ENCODE results near the gene TBC1D2B. TPM values are rescaled to one million over a fixed set of nuclear protein-coding genes. Genes with fewer than 3 reads are reported as not detected.
A peak's percentile ranks its signal among the peaks of the same experiment; 100 is the strongest.
"Not testable (repeated sequence)": the region's sequence is repeated elsewhere in the genome, so short reads cannot be mapped to it uniquely, and the experiment has no call there.

The TBC1D2B gene
- total RNA-seq, 4 donors from 2014 or later: 31.3 to 58.8 (median 32.7) TPM

- Histone ChIP-seq H3K36me3 (no peaks in the 10 kb centered on the region), H3K9me3 (no peaks in the 10 kb centered on the region), H3K4me1 (peaks cover 5 to 6% (median 5%) of the 10 kb centered on the region in 4 donors), H3K27me3 (no peaks in the 10 kb centered on the region), H3K27ac (replicated peaks in 1 of 4) (no peak overlapping the region), H3K4me3 (no peak overlapping the region)
- DNase-seq (ENCODE audit: extremely low spot score): no peak
- TF ChIP-seq CTCF (IDR thresholded peaks at IDR 0.05): no peak
- TF ChIP-seq POLR2AphosphoS5 (IDR thresholded peaks at IDR 0.05): no peak
- TF ChIP-seq POLR2A (IDR thresholded peaks at IDR 0.05; ENCODE audit: low read depth): no peak
- no peak for TF ChIP-seq EP300 (IDR thresholded peaks at IDR 0.05)
- 99% methylated on average over 2 of the region's 2 CpGs for WGBS
- intact Hi-C loops (cut with DNase I): loop anchor here (5.0 kb wide), 1 partner anchor 38 kb away; no protein-coding TSS in a partner anchor
These were observed 108.5 kb downstream of the TBC1D2B start for GRCh38 chr15:77969055-77969454.

GRCh38 chr15:77967798-77968197 lies 109.7 kb downstream of the TBC1D2B start:
- TF ChIP-seq POLR2A (IDR thresholded peaks at IDR 0.05; ENCODE audit: low read depth) (no peak), CTCF (IDR thresholded peaks at IDR 0.05) (no peak)
- intact Hi-C loops (cut with DNase I): loop anchor here (5.0 kb wide), 1 partner anchor 40 kb away; no protein-coding TSS in a partner anchor
- no peaks in the 10 kb centered on the region for H3K27me3 ChIP-seq
- no peak for DNase-seq (ENCODE audit: extremely low spot score)
- 75% methylated on average over 1 of the region's 1 CpG for WGBS
- no peaks in the 10 kb centered on the region for H3K4me1 ChIP-seq
- no peak overlapping the region for H3K27ac ChIP-seq (replicated peaks in 1 of 4)
- no peaks in the 10 kb centered on the region for H3K9me3 ChIP-seq
- H3K4me3 ChIP-seq: no peak overlapping the region
- no peaks in the 10 kb centered on the region for H3K36me3 ChIP-seq

- H3K4me1 ChIP-seq; H3K27ac ChIP-seq (replicated peaks in 1 of 4); H3K27me3 ChIP-seq; H3K4me3 ChIP-seq; H3K9me3 ChIP-seq; H3K36me3 ChIP-seq; DNase-seq (ENCODE audit: extremely low spot score): not testable (repeated sequence)
- WGBS: 71% methylated on average over 5 of the region's 5 CpGs
- intact Hi-C loops (cut with DNase I): loop anchor here (5.0 kb wide), 1 partner anchor 40 kb away; no protein-coding TSS in a partner anchor
These were observed 110.3 kb downstream of the TBC1D2B start for GRCh38 chr15:77967235-77967615.

GRCh38 chr15:77966540-77967234 lies 110.8 kb downstream of the TBC1D2B start:
- WGBS: 11% methylated on average over 4 of the region's 4 CpGs
- H3K27me3 ChIP-seq: no peaks in the 10 kb centered on the region
- TF ChIP-seq CTCF (IDR thresholded peaks at IDR 0.05) (peak; percentile 85 to 88 (median 86)), EP300 (IDR thresholded peaks at IDR 0.05) (no peak)
- H3K27ac ChIP-seq (replicated peaks in 1 of 4): no peak overlapping the region
- H3K4me3 ChIP-seq: no peak overlapping the region
- H3K36me3 ChIP-seq: no peaks in the 10 kb centered on the region
- no peak for DNase-seq (ENCODE audit: extremely low spot score)
- intact Hi-C loops (cut with DNase I): loop anchor here (5.0 kb wide), 1 partner anchor 41 kb away; no protein-coding TSS in a partner anchor
- H3K9me3 ChIP-seq: no peaks in the 10 kb centered on the region
- no peaks in the 10 kb centered on the region for H3K4me1 ChIP-seq

- H3K4me1 ChIP-seq: peaks cover 4 to 7% (median 6%) of the 10 kb centered on the region in 4 donors
- no peaks in the 10 kb centered on the region for H3K27me3 ChIP-seq
- H3K9me3 ChIP-seq: no peaks in the 10 kb centered on the region
- H3K36me3 ChIP-seq: no peaks in the 10 kb centered on the region
- WGBS: 60% methylated on average over 1 of the region's 1 CpG
- no peak overlapping the region for H3K27ac ChIP-seq (replicated peaks in 1 of 4)
- intact Hi-C loops (cut with DNase I): no loop called here
- DNase-seq (ENCODE audit: extremely low spot score): no peak
- TF ChIP-seq EP300 (IDR thresholded peaks at IDR 0.05) (no peak), POLR2A (IDR thresholded peaks at IDR 0.05; ENCODE audit: low read depth) (no peak), CTCF (IDR thresholded peaks at IDR 0.05) (no peak), POLR2AphosphoS5 (IDR thresholded peaks at IDR 0.05) (no peak)
- no peak overlapping the region for H3K4me3 ChIP-seq
These were observed 113.3 kb downstream of the TBC1D2B start for GRCh38 chr15:77964193-77964592.

All from esophagus muscularis mucosa (tissue), 4 donors.